Limb (tissue), 2 donors: ENCODE results near the gene ABHD5.

ENCODE experiments used
- DNase-seq, 2 donors: peaks; one replicate each; pipeline ENCODE4 v3.0.0-alpha.2; 2016; ENCODE audit errors: extremely low spot score in 2 of 2

The ABHD5 gene

DNA sequence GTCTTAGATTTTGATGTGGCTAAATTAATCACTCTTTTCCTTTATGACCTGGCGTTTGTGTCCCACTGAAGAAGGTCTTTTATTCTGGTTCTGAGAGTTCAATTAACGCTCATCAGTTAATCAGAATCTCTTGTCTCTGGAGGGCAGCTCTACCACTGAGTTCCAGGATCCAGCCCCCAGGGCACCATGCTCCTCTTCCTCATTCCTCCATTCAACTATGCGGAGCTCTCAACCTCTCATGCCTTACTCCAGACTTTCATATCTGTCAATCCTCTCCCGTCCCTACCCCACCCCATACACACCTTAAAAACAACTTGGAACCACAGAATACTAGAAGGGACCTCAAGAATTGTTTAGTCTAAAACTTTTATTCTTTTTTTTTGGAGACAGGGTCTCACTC lies 4.8 kb upstream of the ABHD5 start:
- DNase-seq = no peak

GRCh38 chr3:43686333-43686699 lies 4.4 kb upstream of the ABHD5 start:
- no peak for DNase-seq

- no peak for DNase-seq
Measured at GRCh38 chr3:43686700-43687498, 3.8 kb upstream of the ABHD5 start.

DNA sequence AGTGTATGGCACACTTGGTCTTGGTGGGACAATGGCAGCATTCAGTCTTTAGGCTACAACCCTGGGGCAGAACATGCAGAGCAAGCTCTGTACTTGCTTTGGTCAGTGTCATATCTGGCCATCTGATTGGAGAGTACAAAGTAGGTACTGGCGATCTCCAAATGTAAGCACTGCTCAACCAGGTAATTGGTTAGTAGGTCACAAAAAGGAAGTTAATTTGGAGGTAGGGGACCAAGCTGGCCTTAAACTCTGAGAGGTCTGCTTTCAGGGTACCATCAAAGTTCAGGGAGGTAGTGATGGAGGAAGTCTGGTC lies 3.3 kb upstream of the ABHD5 start:
- no peak for DNase-seq

DNA sequence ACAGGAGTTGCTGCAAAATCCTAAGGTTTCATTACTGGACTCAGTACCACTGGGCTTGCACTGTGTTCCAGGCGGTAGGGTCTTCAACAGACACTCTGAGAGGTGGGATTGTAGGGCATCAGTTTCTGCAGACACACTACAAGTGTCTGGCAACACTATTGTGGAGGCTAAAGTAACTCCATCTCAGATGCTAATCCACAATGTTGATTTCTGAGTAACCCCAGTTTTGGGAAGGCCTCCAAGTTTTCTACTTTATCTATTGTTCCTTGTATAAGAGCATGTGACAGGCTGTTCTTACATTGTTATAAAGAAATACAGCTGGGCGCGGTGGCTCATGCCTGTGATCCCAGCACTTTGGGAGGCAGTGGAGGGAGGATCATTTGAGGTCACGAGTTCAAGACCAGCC lies 2.5 kb upstream of the ABHD5 start:
- DNase-seq = no peak

DNA sequence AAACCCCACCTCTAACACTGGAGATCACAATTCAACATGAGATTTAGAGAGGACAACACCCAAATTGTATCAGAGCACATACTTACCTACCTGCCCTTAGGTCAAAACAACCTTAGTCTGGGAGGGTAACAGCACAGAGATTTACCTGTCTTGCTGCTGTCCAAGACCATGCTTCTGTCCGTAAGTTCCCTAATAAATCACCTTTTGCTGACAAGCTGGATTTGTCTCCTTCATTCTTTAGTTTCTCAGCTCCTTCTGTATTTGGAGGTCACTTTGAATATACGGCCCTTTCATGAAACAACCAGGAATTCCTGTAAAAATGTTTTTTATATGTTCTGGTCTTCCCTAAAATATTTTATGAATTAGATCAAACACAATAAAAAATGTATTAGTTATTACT lies 1.6 kb upstream of the ABHD5 start:
- no peak for DNase-seq

DNA sequence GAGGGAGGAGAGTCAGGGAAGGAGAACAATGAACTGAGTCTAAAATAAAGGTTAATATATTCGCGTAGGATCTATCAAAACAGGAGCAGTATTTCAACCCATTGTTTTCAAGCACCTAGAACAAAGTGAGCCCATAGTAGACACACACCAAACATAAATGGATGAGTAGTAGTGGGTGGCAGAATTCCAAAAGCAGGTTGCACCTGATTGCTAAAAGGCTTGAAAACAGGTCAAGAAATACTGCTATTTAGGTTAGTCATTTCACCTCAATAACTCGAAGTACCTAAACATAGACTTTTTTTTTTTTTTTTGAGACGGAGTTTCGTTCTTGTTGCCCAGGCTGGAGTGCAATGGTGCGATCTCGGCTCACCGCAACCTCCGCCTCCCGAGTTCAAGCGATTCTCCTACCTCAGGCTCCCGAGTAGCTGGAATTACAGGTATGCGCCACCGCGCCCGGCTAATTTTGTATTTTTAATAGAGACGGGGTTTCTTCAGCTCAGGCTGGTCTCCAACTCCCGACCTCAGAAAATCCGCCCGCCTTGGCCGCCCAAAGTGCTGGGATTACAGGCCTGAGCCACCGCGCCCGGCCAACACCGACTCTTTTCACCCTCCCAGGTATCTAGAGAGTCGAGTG lies 855 bp upstream of the ABHD5 start:
- no peak for DNase-seq

- peak; percentile 36 to 82 for DNase-seq
Measured at GRCh38 chr3:43691120-43691995, 620 bp downstream of the ABHD5 start.

- no peak for DNase-seq
Measured at GRCh38 chr3:43692085-43692855, 1.5 kb downstream of the ABHD5 start.

DNA sequence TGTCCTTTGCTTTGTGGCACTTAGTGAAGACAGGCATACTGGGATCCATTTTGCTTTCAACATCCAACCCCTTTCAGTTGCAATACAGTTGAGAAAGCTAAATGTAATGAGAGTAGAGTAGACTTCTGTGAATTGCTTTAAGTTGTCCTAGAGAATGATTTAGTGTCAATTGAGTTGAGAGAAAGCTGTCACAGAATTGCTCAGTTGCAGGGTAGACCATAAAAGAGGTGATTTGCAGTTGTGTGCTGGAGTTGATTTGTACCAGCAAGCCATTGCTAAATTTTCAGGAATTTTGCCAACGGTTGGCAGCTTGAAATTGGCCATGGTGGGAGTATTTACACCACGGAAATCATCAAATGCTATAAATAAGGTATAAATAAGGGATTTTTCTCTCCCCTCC lies 2.2 kb downstream of the ABHD5 start:
- no peak for DNase-seq

GRCh38 chr3:43693594-43693993 lies 2.9 kb downstream of the ABHD5 start:
- DNase-seq = no peak

DNA sequence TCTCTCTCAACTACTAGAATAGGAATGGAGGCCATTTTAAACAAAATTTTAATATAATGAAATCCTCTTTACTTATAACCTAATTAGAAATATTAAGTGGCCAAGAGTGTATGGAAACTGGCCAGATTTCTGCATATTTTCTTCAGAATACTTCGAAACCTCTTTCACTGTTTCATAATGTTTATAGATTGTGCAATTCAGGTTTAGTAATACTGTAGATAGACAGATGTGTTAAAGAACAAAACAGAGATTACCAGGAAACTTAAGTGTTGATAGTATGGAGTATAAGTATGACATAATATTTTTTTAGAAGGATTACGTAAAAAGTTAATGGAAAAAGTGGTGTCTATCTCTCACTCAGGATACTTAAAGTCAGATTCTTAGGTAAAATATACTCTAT lies 4.7 kb downstream of the ABHD5 start:
- no peak for DNase-seq

DNA sequence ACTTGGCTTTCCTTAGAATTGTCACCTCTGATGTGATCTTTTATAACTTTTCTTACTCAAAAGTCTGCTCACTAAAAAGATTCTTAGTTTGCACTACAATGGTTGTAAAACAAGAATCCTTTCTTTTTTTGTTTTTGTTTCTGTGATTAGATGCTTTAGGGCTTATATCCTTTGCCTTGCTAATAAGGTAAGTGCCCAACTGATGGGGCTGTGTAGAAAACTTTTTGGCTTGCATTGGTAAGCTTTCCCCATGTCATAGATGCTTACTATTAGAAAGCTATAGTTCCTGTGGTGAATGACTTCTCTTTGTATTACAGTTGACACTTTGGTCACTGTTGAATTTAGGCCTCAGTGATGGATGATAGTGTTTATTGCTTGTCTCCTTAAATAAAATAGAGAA lies 5.1 kb downstream of the ABHD5 start:
- no peak for DNase-seq

- no peak for DNase-seq
Measured at GRCh38 chr3:43696441-43696840, 5.7 kb downstream of the ABHD5 start.

GRCh38 chr3:43696881-43697280 lies 6.1 kb downstream of the ABHD5 start:
- no peak for DNase-seq

DNA sequence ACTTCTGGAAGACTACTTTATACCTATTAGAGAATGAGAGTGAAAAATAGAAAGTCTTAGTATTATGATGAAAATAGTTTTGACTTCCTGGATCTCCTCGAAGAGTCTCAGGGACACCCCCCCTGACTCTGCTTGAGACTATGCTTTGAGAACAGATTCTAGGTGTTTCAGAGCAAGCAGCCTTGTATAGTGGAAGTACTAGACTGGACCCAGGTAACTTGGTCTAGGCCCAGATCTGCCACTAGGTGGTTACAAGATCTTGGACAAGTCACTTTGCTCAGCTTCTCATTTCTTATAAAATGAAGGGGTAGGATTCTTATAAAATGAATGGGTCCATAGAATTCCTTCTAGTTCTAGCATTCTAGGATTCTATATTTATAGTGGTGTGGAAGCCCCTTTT lies 9.1 kb downstream of the ABHD5 start:
- DNase-seq = no peak

- no peak for DNase-seq
Measured at GRCh38 chr3:43704697-43705096, 14.0 kb downstream of the ABHD5 start.

GRCh38 chr3:43706342-43706741 lies 15.6 kb downstream of the ABHD5 start:
- DNase-seq = no peak

DNA sequence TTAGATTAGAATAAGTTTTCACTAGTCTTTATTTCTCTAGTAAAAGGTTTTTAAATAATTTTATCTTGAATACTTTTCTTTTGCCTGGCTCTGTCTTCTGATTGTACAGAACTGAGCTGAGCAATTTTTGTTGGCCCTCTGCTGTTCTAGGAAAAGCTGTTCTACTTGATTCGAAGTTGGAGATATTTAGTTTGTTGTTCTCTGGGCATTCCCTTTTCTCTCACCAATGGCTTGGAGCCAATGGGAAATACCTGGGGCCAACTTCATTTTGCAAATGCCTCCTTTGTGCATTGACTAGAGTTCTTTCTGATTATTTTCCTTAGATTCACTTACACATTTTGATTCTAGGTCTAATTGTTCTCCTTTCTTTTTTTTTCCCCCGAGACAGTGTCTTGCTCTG lies 16.5 kb downstream of the ABHD5 start:
- no peak for DNase-seq

DNA sequence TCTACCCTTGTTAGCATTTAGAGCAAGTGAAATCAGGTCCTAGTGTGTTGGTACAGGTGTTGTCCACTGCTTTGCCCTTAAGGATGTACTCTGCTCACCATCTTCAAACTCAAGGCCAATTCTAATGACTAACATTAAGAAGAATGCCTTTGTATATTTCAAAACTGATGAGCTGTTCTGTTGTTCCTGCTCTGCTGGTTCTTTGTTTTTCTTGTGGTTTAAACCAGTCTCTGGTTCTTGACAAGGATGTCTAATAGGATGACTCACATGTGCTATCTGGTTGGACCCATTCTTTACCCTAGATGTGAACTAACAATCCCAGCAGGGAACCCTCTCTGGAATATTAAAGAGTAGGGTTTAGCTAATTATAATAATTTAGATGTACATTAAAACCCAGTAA lies 17.3 kb downstream of the ABHD5 start:
- DNase-seq = no peak

- DNase-seq = no peak
Measured at GRCh38 chr3:43709022-43709421, 18.3 kb downstream of the ABHD5 start.

GRCh38 chr3:43710607-43711006 lies 19.9 kb downstream of the ABHD5 start:
- no peak for DNase-seq
